Skeletal muscle tissue (tissue), 4 donors: ENCODE results near the gene UGT1A4. TPM values are rescaled to one million over a fixed set of nuclear protein-coding genes. Genes with fewer than 3 reads are reported as not detected.

Experiments used
- H3K27ac ChIP-seq: one replicate; pipeline ENCODE4 v1.7.0; 2013; ENCODE audit warnings: mild to moderate bottlenecking, low read depth, low read length, inconsistent platforms
- H3K27me3 ChIP-seq, 3 donors: one replicate each; pipeline ENCODE4 v1.7.0; 2013; ENCODE audit warnings: low read length in 3 of 3; ENCODE audit not compliant: control insufficient read depth in 3 of 3, insufficient read depth in 3 of 3
- H3K36me3 ChIP-seq, 3 donors: one replicate each; pipeline ENCODE4 v1.7.0; 2013; ENCODE audit warnings: low read length in 3 of 3; ENCODE audit not compliant: control insufficient read depth in 3 of 3, insufficient read depth in 3 of 3
- H3K4me1 ChIP-seq, 3 donors: one replicate each; pipeline ENCODE4 v1.7.0; 2013; ENCODE audit warnings: low read length in 3 of 3, mild to moderate bottlenecking in 3 of 3; ENCODE audit not compliant: control insufficient read depth in 3 of 3, insufficient read depth in 3 of 3
- H3K4me3 ChIP-seq, 3 donors: one replicate each; pipeline ENCODE4 v1.7.0; 2013; ENCODE audit warnings: low read length in 3 of 3
- H3K9ac ChIP-seq, 3 donors: one replicate each; pipeline ENCODE4 v1.7.0; 2013; ENCODE audit warnings: low read length in 3 of 3, mild to moderate bottlenecking in 3 of 3, moderate library complexity in 2 of 3, low read depth in 1 of 3
- H3K9me3 ChIP-seq, 3 donors: one replicate each; pipeline ENCODE4 v1.7.0; 2013; ENCODE audit warnings: low read length in 3 of 3; ENCODE audit not compliant: control insufficient read depth in 3 of 3
- total RNA-seq: library from RNA; depleted of rRNA; stranded (reverse); fragments of >200 nt; gene quantifications from one replicate; pipeline ENCODE4 v1.2.3, GENCODE V29; 2014
- donor health status: Osteomylitis.

UGT1A4 gene
- total RNA-seq, 1 donor from 2014 or later: not detected

DNA sequence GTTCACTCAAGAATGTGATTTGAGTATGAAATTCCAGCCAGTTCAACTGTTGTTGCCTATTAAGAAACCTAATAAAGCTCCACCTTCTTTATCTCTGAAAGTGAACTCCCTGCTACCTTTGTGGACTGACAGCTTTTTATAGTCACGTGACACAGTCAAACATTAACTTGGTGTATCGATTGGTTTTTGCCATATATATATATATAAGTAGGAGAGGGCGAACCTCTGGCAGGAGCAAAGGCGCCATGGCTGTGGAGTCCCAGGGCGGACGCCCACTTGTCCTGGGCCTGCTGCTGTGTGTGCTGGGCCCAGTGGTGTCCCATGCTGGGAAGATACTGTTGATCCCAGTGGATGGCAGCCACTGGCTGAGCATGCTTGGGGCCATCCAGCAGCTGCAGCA is 41.5 kb downstream of the UGT1A4 start, which contains the start of gene UGT1A1:
Gene UGT1A1, plus strand, starts transcription at position 228 of the 400 bp plus-strand sequence. Its CDS starts 18 bp downstream, at position 246.
- Histone ChIP-seq H3K4me3 (no peak within 1 kb of the TSS), H3K9ac (no peak within 1 kb of the TSS), H3K4me1 (no peaks in the 10 kb centered on the region), H3K9me3 (peaks cover 0 to under 1% (median 0%) of the 10 kb centered on the region in 3 donors), H3K27me3 (peaks cover 0 to 2% (median 0%) of the 10 kb centered on the region in 3 donors), H3K36me3 (no peaks in the 10 kb centered on the region), H3K27ac (no peak within 1 kb of the TSS)

DNA sequence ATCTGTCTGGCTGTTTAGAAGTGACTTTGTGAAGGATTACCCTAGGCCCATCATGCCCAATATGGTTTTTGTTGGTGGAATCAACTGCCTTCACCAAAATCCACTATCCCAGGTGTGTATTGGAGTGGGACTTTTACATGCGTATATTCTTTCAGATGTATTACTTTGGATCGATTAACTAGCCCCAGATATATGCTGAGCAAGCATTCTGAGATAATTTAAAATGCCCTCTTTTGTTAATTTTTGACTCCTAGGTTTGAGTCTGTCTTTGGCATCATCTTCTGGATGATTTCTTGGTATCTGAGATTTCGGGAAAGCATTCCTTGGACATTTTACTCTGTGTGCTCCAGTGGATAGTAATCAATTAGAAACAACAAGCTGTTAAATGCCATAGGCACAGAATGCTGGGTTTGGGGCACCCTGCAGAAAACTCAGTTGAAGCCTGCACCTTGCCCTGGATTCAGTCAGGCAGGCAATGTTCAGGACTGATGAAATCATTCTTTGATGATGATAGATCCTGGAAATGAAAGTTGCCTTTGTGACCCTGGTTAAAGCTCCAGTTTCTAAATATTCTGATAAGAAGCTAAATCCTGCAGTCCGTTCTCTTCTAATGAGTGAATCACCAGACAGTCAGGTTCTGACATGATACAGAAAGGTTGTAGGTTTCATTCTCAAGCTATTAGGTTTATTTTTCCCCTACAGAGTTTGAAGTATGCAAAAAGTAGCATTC is 42.7 kb downstream of the UGT1A4 start:
- H3K27me3 ChIP-seq: peaks cover 0 to 2% (median 0%) of the 10 kb centered on the region in 3 donors
- H3K4me1 ChIP-seq: no peaks in the 10 kb centered on the region
- H3K9ac ChIP-seq: no peak overlapping the region
- no peaks in the 10 kb centered on the region for H3K36me3 ChIP-seq
- H3K9me3 ChIP-seq: no peaks in the 10 kb centered on the region
- no peak overlapping the region for H3K4me3 ChIP-seq
- no peak overlapping the region for H3K27ac ChIP-seq

DNA sequence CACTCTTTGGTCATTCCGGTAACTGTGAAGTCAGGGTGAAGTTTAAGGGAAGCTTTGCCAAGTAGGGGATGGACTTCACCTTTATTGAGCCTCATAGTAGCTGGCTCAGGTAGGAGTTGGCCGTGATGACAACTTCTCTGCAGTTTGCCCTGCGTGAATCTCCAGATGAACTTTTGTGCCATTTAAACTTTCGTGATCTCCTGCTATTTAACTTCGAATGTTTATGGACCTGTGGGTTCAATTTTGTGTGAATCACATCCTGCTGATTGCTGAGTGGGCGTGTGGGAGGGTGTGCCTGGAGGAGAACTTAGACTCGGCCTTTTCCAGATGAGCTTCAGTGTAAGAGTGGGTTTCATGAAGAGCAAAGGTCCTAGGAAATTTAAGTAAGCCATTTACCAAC is 45.7 kb downstream of the UGT1A4 start:
- peaks cover 0 to 2% (median 0%) of the 10 kb centered on the region in 3 donors for H3K27me3 ChIP-seq
- H3K9ac ChIP-seq: no peak overlapping the region
- H3K4me1 ChIP-seq: no peaks in the 10 kb centered on the region

DNA sequence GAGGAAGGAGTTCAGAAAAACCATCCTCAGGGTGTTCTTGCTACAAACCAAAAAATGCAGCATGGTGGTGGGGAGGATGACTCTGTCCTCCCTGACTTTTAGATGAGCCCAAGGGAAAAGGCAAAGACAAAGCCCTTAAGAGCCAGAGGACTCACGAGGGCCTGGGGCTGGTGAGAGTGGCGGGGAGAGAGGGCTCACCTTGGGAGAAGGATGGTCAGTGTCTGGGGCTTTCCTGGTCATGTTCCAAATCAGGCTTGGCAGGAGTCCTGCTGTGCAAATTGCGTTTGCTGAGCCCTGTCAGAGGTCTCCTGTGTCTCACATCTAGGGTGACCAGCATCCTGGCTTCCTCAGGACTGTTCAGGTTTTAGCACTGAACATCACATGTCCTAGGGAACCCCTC is 46.2 kb downstream of the UGT1A4 start:
- no peaks in the 10 kb centered on the region for H3K4me1 ChIP-seq
- no peak overlapping the region for H3K9ac ChIP-seq
- no peak overlapping the region for H3K4me3 ChIP-seq
- H3K9me3 ChIP-seq: no peaks in the 10 kb centered on the region
- H3K36me3 ChIP-seq: no peaks in the 10 kb centered on the region
- H3K27ac ChIP-seq: no peak overlapping the region
- H3K27me3 ChIP-seq: peaks cover 0 to 2% (median 0%) of the 10 kb centered on the region in 3 donors

More for the DNA sequence above, 45.7 kb downstream of the UGT1A4 start:
- H3K9me3 ChIP-seq: no peaks in the 10 kb centered on the region
- no peak overlapping the region for H3K27ac ChIP-seq
- H3K4me3 ChIP-seq: no peak overlapping the region
- H3K36me3 ChIP-seq: no peaks in the 10 kb centered on the region

DNA sequence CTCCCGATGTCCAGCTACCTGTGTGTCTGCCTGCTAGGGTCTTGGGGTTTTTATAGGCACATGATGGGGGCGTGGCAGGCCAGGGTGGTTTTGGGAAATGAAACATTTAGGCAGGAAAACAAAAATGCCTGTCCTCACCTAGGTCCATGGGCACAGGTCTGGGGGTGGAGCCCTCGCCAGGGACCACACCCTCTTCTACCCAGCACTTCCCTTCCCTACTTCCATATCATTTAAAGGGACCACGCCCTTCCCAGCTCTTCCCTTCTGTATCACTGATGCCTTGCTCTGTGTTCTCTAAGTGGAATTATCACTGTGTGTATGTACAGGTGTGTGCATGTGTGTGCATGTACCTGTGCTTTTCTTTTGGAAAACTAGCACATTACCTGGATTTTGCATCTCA is 47.9 kb downstream of the UGT1A4 start:
- Histone ChIP-seq H3K27me3 (peaks cover 0 to 2% (median 0%) of the 10 kb centered on the region in 3 donors), H3K36me3 (no peaks in the 10 kb centered on the region), H3K4me3 (no peak overlapping the region), H3K4me1 (no peaks in the 10 kb centered on the region), H3K27ac (no peak overlapping the region), H3K9ac (no peak overlapping the region), H3K9me3 (no peaks in the 10 kb centered on the region)

DNA sequence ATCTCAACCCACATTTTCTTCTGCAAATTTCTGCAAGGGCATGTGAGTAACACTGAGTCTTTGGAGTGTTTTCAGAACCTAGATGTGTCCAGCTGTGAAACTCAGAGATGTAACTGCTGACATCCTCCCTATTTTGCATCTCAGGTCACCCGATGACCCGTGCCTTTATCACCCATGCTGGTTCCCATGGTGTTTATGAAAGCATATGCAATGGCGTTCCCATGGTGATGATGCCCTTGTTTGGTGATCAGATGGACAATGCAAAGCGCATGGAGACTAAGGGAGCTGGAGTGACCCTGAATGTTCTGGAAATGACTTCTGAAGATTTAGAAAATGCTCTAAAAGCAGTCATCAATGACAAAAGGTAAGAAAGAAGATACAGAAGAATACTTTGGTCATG is 49.5 kb downstream of the UGT1A4 start:
- Histone ChIP-seq H3K36me3 (no peaks in the 10 kb centered on the region), H3K9ac (no peak overlapping the region), H3K27ac (no peak overlapping the region), H3K27me3 (peaks cover 0 to 7% (median 0%) of the 10 kb centered on the region in 3 donors), H3K4me1 (no peaks in the 10 kb centered on the region), H3K9me3 (no peaks in the 10 kb centered on the region), H3K4me3 (no peak overlapping the region)

DNA sequence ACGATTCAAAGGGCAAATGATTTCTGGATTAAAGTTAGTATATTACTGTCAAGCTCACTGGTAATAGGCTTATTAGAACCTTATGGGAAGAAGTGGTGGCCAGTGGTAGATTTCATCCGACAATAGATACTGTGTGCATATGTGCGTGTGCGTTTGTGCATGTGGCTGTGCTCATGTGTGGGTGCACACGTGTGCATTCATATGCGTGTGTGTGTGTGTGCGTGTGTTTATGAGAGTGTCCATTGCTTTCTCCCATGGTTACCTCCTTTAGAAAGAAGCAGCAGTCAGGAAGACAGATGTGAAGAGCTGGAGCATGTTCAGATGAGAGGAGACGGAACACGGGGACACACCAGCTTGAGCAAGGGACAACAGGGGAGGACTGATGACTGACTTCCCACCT is 50.7 kb downstream of the UGT1A4 start:
- H3K9me3 ChIP-seq: no peaks in the 10 kb centered on the region

DNA sequence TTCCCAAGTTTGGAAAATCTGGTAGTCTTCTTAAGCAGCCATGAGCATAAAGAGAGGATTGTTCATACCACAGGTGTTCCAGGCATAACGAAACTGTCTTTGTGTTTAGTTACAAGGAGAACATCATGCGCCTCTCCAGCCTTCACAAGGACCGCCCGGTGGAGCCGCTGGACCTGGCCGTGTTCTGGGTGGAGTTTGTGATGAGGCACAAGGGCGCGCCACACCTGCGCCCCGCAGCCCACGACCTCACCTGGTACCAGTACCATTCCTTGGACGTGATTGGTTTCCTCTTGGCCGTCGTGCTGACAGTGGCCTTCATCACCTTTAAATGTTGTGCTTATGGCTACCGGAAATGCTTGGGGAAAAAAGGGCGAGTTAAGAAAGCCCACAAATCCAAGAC is 53.6 kb downstream of the UGT1A4 start:
- H3K9me3 ChIP-seq: peaks cover 0 to 1% (median 1%) of the 10 kb centered on the region in 3 donors
- no peak overlapping the region for H3K27ac ChIP-seq
- no peaks in the 10 kb centered on the region for H3K36me3 ChIP-seq
- no peak overlapping the region for H3K9ac ChIP-seq
- H3K27me3 ChIP-seq: peaks cover 0 to 7% (median 4%) of the 10 kb centered on the region in 3 donors
- H3K4me1 ChIP-seq: no peaks in the 10 kb centered on the region
- H3K4me3 ChIP-seq: no peak overlapping the region

More for the DNA sequence above, 50.7 kb downstream of the UGT1A4 start:
- no peak overlapping the region for H3K9ac ChIP-seq
- H3K27me3 ChIP-seq: peaks cover 0 to 7% (median 0%) of the 10 kb centered on the region in 3 donors
- no peak overlapping the region for H3K27ac ChIP-seq
- no peaks in the 10 kb centered on the region for H3K36me3 ChIP-seq
- H3K4me3 ChIP-seq: no peak overlapping the region
- H3K4me1 ChIP-seq: no peaks in the 10 kb centered on the region

DNA sequence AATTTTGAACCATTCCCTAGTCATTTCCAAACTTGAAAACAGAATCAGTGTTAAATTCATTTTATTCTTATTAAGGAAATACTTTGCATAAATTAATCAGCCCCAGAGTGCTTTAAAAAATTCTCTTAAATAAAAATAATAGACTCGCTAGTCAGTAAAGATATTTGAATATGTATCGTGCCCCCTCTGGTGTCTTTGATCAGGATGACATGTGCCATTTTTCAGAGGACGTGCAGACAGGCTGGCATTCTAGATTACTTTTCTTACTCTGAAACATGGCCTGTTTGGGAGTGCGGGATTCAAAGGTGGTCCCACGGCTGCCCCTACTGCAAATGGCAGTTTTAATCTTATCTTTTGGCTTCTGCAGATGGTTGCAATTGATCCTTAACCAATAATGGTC is 54.0 kb downstream of the UGT1A4 start:
- Histone ChIP-seq H3K4me3 (no peak overlapping the region), H3K4me1 (no peaks in the 10 kb centered on the region), H3K27ac (no peak overlapping the region), H3K9me3 (peaks cover 0 to 4% (median 3%) of the 10 kb centered on the region in 3 donors), H3K27me3 (peaks cover 0 to 7% (median 5%) of the 10 kb centered on the region in 3 donors), H3K36me3 (no peaks in the 10 kb centered on the region), H3K9ac (no peak overlapping the region)

DNA sequence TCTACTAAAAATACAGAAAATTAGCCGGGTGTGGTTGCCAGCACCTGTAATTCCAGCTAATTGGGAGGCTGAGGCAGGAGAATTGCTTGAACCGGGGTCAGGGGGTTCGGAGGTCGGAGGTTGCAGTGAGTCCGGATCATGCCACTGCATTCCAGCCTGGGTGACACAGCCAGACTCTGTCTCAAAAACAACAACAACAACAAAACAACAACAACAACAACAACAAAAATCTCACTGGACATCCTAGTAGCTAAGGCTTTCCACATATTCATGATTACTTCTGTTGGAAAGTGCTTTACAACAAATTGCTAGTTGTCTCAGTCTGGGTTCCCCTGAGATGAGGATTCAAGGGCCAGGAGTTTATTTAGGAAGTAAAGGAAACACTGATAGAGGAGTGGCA is 55.3 kb downstream of the UGT1A4 start:
- Histone ChIP-seq H3K27me3 (peaks cover 0 to 7% (median 5%) of the 10 kb centered on the region in 3 donors), H3K9me3 (peaks cover 1 to 4% (median 3%) of the 10 kb centered on the region in 3 donors), H3K9ac (no peak overlapping the region), H3K4me1 (no peaks in the 10 kb centered on the region), H3K27ac (no peak overlapping the region), H3K4me3 (no peak overlapping the region), H3K36me3 (no peaks in the 10 kb centered on the region)
